G401 (cell line): Measurements from ENCODE around the gene RAD23B. TPM values are rescaled to one million over a fixed set of nuclear protein-coding genes. Genes with fewer than 3 reads are reported as not detected.
A peak's percentile ranks its signal among the peaks of the same experiment; 100 is the strongest.

Source experiments
- DNase-seq: peaks from one replicate; pipeline ENCODE4 v3.0.0-alpha.2; 2015; ENCODE audit warnings: low spot score
- in situ Hi-C: cut with HindIII; loops from 2 replicates; pipeline ENCODE4 v1.10.0; 2016; ENCODE audit warnings: low sequenced_read_pairs, mixed read lengths
- total RNA-seq: library from RNA; depleted of rRNA; stranded (reverse); fragments of >200 nt; shearing (Covaris generic); gene quantifications from 2 replicates; pipeline ENCODE4 v1.2.3, GENCODE V29; 2014

Gene RAD23B
- total RNA-seq, 1 experiment from 2014 or later, result 208 TPM

- in situ Hi-C loops, result no loop called here
- no peak for DNase-seq
These were observed 42.8 kb downstream of the RAD23B start for GRCh38 chr9:107325842-107326241.

GRCh38 chr9:107328510-107328909, 45.4 kb downstream of the RAD23B start:
- no peak for DNase-seq
- in situ Hi-C loops, result no loop called here

GRCh38 chr9:107330420-107330819, 47.3 kb downstream of the RAD23B start:
- DNase-seq, result no peak
- in situ Hi-C loops, result no loop called here

GRCh38 chr9:107332883-107333282, 49.8 kb downstream of the RAD23B start:
- in situ Hi-C loops, result no loop called here

GRCh38 chr9:107333363-107333762, 50.3 kb downstream of the RAD23B start:
- no peak for DNase-seq
- in situ Hi-C loops, result no loop called here

More at GRCh38 chr9:107332883-107333282, 49.8 kb downstream of the RAD23B start:
- no peak for DNase-seq

- in situ Hi-C loops, result no loop called here
- no peak for DNase-seq
These were observed 51.2 kb downstream of the RAD23B start for GRCh38 chr9:107334103-107334776.

GRCh38 chr9:107335331-107335730, 52.3 kb downstream of the RAD23B start:
- in situ Hi-C loops, result no loop called here
- DNase-seq, result no peak

- DNase-seq, result peak; percentile 90
These were observed 53.8 kb downstream of the RAD23B start for GRCh38 chr9:107336718-107337360.

GRCh38 chr9:107337676-107338590, 54.9 kb downstream of the RAD23B start:
- in situ Hi-C loops, result no loop called here
- peak; percentile 87 for DNase-seq

More at GRCh38 chr9:107336718-107337360, 53.8 kb downstream of the RAD23B start:
- in situ Hi-C loops, result no loop called here

- in situ Hi-C loops, result no loop called here
- DNase-seq, result no peak
These were observed 56.0 kb downstream of the RAD23B start for GRCh38 chr9:107338911-107339659.

GRCh38 chr9:107340920-107341632, 58.0 kb downstream of the RAD23B start:
- in situ Hi-C loops, result no loop called here

GRCh38 chr9:107342476-107343161, 59.5 kb downstream of the RAD23B start:
- in situ Hi-C loops, result no loop called here
- no peak for DNase-seq

More at GRCh38 chr9:107340920-107341632, 58.0 kb downstream of the RAD23B start:
- peak; percentile 50 for DNase-seq

GRCh38 chr9:107345327-107345726, 62.2 kb downstream of the RAD23B start:
- no peak for DNase-seq
- in situ Hi-C loops, result no loop called here

- in situ Hi-C loops, result no loop called here
- no peak for DNase-seq
These were observed 65.8 kb downstream of the RAD23B start for GRCh38 chr9:107348836-107349235.

- no peak for DNase-seq
- in situ Hi-C loops, result no loop called here
These were observed 67.4 kb downstream of the RAD23B start for GRCh38 chr9:107350443-107350842.

- in situ Hi-C loops, result no loop called here
- no peak for DNase-seq
These were observed 68.4 kb downstream of the RAD23B start for GRCh38 chr9:107351382-107352045.

GRCh38 chr9:107355394-107355793, 72.3 kb downstream of the RAD23B start:
- in situ Hi-C loops, result no loop called here
- DNase-seq, result no peak
